Measurements from ENCODE around the gene NR6A1.

GRCh38 chr9:124707666-124708065 lies 63.4 kb downstream of the NR6A1 start:
- no peak for TF ChIP-seq CTCF (IDR thresholded peaks at IDR 0.05; ENCODE audit: low read depth, low read length, poor library complexity, severe bottlenecking)
- no peak for TF ChIP-seq EZH2phosphoT487 (IDR thresholded peaks at IDR 0.05; ENCODE audit: borderline replicate concordance, low read length)
